Measurements from ENCODE around the gene SYT8.
"Not testable (repeated sequence)": the region's sequence is repeated elsewhere in the genome, so short reads cannot be mapped to it uniquely, and the experiment has no call there.

The SYT8 gene

DNA sequence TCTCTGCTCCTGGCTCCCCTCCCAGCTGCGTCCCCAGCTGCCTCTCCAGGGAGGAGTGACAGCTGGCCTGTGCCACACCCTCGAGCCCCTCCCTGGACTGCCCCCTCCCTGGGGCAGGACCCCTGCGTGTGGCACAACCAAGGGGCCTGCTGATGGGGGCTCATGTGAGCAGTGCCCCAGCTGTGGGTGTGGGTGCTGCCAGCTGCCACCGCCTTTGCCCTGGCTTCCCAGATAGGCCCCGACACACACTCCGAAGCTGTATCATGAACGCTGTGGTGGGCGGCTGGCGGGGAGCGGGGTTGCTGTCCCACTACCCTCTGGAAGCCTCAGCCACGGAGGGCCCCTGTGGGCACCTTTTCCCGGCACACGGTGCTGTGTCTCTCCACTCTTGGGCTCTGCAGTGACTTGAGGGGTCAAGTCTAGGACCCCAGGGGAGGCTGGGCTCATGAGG, 41.1 kb downstream of the SYT8 start:
- FAIRE-seq: not testable (repeated sequence)

DNA sequence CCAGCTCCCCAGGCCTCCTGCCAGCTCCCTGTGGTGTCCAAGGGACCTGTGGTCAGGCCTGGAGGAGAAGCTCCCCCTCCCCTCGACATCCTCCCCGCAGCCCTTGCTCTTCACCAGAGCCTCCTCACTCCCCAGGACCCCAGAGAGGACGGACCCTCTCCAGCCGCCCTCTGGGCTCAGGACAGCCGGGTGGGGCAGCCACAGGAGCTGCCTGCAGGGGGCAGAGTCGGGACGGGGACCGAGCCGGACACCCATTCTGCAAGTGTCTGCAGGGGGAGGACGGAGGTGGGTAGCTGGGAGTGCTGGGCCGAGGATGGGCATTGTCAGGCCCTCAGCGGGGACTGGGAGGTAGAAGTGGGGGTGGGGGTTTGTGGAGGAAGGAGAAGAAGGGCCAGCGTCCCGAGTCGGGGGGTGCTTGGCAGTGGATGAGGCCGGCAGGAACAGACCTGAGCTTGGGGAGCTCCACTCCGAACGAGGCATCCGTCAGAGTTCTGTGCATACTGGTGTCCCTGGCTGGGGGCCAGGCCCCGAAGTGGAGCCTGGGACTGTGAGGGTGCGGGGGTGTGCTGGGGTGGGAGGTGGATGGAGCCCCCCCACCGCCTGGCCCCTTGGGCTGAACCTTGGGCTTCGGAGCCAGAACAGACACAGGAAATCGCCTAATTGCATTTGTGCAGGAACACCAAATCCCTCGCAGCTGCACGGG, 41.7 kb downstream of the SYT8 start:
- FAIRE-seq: no peak

DNA sequence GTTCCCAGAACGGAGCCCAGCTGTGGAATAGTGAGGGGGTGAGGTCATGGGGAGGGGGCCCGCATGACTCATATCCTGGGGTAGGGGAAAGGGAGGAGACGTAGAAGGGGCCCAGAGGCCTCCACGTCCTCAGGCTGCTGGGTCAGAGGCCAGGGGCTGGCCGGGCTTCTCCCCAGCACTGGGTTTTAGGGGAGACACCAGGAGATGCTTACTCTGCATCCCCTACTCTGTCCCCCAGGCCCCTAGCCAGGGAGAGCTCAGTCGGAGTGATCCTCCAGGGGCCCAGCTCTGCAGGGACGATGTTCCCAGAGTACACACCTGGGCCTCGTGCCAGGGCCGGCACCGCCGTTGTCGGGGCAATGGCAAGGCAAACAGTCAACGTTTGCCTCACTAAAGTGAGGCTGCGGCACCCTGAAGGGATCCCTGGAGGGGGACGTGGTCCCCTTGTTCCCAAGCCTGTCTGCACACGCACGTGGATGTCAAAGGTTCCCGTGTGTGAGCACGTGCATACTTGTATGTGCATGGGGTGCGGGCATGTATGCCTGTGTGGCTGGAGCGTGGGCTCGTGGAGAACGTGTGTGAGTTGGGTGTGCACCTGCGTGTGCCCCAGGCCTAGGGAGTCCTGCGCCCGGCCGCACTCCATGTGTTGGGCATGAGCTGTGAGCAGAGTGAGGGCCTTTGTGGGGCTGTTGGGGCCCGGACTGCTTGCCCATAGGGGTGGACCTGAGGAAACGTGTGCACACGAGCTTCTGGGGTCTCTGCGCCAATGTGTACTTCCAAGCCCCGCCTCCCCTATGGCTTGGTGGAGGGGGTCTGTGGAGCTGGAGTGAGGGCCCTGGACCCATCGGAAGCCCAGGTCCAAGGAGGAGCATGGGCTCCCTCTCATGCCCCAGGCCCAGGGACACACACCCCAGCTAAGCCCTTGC, 42.7 kb downstream of the SYT8 start:
- no peak for FAIRE-seq

DNA sequence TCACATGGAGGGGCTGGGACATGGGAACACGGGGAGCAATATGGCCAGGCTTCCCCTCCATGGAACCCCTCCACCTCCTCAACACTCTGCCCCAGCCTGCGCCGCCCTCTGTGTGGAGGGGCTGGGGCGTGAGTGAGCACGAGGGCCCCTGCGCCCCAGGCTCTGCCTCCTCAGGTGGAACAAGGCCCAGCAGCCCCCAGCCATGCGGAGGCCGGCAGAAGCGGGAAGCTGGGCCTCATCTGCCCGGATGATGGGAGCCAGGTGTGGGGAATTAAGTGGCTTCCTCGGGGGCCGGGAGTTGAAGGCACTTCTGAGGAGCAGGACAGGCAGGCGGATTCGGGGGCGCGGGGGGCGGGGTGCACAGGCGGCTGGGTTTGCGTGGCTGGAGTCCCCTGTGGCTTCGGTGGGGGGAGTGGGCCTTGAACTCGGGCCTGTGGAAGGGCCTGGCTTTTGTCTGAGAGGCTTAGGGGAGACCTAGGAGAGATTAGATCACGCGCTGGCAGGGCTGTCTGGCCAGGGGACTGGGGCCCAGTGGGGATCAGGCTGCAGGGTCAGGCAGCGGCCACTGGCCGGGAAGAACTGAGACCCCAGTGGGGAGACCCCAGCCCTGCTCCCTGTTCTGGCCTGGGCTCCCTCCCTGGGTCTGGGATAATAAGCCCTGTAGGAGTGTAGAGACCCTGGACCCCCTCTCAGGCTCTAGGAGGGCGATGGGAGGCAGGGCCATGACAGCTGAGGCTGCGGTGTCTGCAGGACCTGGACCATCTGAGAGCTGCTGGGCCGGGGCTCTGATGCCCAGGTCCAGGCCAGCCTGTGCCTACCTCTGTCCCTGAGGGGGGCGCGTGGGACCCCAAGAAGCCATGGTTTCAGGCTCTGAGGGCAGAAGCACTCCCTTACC, 43.6 kb downstream of the SYT8 start:
- no peak for FAIRE-seq

DNA sequence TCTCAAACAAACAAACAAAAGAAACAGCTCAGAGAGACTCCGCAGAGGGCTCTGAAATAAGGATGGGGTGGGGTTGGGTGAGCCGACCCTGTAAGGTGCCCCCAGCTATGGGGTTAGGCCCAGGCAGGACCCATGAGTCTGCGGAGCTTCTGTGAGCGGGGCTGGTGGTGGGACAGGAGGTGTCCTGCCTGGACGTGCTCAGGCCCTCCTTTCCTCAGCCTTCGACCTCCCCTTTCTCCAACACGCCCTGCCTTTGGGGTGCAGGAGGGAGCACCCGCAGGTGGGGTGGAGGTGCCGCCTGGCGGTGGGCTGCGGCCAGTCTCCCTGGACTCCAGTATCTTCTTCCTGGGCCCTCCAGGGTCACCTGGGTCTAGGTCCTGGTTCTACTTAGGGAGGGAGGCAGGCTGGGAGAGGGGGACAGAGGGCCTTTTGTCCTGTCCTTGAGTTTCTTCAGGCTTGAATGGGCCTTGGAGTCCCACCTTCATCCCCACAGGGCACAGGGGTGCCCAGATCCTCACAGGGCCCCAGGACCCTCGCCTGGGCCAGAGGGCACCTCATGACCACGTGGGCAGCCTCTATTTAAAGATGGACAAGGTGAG, 44.7 kb downstream of the SYT8 start:
- no peak for FAIRE-seq

DNA sequence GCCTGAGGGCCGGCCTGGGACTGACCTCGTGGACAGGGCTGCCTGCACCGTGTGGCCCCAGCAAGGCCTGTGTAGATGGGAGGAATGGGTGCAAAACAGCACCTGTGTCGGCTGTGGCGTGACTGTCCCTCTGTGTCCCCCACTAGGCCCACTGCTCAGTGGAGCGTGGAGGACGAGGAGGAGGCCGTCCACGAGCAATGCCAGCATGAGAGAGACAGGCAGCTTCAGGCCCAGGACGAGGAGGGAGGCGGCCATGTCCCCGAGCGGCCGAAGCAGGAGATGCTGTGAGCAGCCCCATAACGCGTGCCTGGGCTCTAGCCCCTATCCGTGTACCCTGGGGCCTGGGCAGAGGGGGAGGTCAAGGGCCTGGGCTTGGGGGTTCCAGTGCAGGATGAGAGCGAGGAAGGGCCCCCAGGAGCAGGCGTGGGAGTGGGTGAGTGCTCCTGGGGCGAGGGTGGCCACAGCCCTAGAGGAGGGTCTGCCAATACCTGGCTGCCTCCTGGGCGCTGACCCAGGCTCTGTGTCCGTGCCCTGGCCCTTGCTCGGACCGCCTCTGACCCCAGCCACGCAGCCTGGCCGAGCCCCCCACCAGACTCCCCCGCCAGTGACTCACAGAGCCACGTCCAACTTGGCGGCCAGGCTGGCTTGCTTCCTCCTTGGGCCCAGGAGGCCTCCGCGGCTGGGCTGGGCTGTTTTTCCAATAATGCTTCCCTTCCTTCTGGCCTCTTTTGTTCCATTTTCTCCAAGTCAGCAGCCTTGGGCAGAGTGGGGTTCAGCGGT, 45.3 kb downstream of the SYT8 start:
- FAIRE-seq: no peak

DNA sequence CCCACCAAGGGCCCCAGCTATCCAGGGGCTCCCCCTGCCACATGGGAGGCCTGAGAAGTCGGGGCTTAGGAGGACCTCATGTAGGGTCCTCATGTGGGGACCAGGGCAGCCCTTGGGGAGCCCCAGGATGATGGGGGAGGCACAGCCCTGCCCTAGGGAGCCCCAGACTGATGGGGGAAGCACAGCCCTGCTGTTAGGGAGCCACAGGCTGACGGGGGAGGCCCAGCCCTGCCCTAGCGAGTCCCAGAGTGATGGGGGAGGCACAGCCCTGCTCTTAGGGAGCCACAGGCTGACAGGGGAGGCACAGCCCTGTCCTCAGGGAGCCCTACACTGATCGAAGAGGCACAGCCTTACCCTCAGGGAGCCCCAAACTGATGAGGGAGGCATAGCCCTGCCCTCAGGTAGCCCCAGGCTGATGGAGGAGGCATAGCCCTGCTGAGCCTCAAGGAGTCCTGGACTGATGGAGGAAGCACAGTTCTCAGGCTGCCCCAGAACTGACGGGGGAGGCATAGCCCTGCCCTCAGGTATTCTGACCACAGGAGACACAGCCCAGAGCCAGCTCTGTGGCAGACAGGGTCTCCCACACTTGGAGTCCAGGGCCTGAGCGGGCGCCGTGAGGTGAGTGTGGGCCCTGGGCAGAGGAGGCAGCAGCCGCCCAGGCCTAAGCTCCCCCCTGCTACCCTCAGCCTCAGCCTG, 46.1 kb downstream of the SYT8 start:
- FAIRE-seq: no peak

DNA sequence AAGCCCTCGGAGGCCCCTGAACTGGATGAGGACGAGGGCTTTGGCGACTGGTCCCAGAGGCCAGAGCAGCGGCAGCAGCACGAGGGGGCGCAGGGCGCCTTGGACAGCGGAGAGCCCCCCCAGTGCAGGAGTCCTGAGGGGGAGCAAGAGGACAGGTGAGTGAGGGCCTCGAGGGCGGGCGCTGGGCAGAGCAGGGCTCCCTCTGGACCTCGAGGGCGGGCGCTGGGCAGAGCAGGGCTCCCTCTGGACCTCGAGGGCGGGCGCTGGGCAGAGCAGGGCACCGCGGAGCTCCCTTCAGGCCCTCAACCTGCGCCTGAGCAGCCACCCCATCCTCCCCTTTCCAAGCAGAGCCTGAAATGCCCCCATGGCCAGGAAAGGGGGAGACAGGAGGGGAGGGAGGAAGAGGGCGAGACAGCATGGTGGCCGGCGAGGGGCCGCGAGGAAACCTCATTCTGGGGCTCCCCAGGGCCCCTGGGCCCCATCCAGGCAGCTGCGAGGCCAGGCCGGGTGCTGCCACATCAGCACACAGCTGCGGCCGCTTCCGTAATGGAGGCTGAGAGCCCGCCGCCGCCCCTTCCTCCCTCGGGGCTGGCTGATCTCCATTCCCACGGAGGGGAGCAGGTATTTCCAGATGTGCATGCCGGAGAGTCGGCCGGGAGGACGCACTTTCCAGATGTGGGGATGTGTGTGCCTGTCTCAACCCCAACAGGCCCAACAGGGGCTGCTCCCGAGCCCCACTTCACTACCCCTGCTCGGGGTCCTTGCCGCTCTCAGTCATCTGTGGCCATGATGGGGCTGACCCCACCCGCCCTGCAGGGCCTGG, 46.9 kb downstream of the SYT8 start:
- FAIRE-seq: no peak

DNA sequence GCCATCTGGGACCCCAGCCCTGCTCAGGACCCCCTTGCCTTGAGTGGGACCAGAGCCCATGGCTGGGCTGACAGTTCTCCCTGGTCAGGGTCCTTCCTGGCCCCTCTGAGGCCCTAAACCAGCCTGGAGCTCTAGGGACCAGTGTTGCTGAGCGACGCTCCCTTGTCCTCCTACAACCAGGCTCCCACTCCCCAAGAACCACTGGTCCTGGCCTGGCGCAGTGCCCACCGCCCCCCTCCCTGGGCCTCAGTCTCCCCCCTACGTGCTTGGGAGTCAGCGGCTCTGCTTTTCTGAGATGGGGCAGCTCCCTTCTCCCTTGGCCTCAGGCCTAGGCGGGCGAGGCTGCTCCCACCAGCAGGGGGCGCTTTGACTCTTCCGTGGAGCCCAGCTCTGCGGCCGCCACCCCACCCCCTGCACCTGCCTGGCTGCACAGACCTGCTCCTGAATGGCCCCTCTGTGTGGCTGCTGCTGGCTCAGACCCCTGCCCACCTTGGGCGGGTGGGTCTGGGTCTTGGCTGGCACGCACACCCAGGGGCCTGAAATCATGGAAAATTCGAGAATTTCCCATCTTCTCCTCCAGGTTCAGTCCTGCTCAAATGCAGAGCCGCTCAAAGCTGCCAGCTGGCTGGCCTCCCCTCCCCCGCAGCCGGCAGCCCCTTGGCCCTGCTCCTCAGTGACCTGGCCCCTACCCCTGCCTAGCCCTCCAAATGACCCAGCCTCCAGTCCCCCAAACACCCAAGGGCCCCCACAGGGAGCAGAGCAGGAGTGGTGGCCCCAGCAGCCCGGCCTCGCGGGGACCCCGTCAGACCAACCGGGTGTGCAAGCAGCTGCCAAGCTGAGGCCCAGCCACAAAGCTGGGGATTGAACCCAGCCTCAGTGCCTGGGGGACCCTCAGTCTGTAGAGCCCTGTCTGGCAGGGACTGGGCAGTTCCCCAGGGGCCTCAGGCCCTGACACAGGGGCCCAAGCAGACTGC, 47.8 kb downstream of the SYT8 start:
- no peak for FAIRE-seq

DNA sequence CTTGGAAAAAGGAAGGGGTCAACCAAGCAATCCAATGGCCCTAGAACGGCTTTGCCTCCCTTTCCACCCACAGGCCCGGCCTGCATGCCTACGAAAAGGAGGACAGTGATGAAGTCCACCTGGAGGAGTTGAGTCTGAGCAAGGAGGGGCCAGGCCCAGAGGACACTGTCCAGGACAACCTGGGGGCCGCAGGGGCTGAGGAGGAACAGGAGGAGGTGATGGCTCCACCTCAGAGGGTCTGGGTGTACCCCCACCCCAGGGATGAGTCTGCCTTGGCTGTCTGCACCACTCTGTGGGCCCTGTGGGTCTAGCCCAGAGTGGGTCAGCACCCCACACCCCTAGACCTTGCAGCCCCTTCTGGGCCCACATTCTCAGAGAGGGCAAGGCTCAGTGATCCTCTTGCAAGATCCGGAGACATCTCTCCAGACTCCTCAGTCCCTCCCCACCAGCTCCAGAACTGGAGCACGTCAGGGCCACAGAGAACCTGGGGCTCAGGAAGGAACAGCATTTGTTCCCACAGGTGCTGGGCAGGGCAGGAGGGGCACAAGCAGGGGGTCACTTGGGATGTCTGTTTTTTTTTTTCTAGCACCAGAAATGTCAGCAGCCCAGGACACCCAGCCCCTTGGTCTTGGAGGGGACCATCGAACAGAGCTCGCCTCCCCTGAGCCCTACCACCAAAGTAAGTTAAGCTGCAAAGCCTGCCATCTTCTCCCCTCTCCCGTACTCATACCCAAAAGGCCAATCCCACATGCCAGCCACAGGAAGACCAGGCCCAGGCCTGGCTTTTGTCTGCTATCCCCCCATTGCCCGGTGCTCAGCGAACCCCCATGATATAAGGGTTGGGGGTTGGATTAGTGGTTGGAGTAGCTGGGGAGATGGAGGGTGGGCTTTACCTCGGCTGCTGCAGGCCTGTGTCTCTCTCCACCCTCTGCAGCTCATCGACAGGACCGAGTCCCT, 48.8 kb downstream of the SYT8 start:
- no peak for FAIRE-seq

DNA sequence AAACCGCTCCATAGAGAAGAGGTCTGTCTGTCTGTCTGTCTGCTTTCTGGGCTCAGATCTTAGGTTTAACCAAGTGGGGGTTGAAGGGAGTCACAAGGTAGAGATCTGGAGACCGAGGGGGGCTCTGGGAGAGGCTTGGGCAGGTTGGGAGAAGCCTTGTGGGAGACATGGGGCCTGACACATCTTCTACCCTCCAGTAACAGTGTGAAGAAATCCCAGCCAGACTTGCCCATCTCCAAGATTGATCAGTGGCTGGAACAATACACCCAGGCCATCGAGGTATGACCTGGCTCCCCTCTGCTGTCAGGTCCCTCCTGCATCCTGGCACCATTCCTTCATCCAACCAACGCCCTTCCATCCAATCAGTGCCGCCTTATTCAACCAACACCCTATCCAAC, 49.5 kb downstream of the SYT8 start:
- no peak for FAIRE-seq

DNA sequence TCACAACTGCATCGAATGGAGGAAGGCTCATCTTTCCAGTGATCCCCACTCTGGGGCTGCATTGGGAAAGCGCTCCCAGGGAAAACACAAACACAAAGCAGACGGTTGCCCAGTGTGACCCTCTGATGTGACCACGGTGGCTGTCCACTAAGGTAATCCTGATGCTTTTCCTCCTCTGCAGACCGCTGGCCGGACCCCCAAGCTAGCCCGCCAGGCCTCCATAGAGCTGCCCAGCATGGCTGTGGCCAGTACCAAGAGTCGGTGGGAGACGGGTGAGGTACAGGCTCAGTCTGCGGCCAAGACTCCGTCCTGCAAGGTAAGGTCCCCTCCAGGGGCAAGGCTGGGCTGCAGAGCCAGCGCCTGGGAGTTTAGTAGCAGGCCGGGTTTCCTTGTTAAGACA, 51.8 kb downstream of the SYT8 start:
- FAIRE-seq: not testable (repeated sequence)

All from islet of Langerhans (tissue), 1 donor.